IPS-NIHi11 (cell line): ENCODE data around the gene PSTPIP1.

Source experiments
- DNase-seq: peaks from one replicate; pipeline ENCODE4 v3.0.0; 2012; ENCODE audit warnings: mixed read lengths, low spot score

Gene PSTPIP1

DNA sequence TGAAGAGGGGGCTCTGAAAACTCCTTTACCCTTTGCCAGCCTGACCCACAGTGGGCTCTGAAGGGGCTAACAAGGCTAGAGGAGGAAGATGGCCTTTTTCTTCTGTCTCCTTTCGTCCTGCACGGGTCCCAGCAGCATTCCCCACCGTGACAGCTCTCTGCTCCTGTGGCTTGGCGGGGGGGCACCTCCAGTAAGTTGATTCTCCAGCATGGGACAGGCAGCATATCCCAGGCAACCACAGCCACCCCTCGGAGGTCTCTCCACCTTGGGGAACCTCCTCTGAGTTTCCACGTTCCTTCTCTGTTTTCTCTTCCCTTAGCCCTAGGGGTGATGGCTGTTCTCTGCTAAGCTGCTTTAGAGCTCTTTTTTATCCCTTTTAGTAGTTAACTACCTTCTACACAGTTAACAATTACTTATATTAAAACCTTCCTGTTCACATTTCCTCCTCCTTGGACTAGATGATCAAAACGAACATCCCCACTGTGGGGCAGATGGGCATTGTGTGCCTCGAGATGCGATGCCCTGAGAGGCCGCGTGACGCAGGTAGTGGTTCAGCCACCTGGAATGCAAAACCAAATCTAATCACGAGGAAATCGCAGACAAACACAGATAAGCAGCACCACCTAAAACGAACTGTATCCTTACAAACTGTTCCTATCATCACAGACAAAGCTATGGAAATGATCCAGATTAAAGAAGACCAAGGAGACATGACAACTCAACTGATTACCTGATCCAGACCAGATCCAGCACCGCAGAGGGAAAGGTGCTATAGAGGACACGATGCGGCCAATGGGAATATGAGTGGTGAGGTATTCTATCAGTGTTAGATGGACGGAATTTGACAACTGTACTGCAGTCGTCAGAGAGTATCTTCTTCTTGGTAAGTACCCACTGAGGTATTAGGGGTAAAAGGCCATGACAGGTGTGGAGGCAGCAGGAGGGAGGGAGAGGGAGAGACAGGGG lies 48.3 kb downstream of the PSTPIP1 start:
- DNase-seq: no peak

DNA sequence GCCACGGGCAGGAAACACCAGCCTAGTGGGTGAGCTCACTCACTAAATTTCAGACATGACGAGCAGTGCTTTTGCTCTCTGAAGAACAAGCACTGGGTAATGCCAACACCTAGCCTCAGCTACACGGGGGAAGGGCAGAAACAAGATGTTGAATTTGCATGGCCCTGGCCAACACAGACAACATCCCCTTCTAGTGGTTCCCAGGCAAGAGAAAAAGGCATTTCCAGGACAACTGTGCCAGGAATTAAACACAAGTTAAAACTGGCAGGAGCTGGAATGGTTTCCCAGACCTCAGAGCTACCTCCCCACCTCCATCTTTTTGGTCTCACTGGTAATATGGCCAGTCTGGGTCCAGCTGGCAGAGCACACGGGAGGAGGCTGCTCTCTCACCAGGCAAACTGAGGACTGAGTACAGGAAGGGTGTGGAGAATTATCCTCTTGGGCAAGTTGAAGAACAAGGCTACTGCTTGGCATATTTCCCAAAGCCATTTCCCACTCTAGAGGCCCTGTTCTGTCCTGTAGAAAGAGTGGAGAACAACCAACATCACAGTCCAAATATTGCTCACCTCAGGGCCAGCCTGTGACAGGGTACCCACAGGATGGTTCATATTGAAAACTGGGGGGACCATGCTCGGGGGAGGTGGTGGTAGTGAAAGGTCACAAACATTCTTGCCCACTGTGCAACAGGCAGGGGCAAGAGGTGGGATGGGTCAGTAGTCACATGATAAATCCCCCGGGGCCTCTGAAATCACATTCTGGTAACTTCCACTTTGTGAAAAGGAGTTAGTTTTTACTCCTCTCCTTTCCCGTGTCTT lies 49.5 kb downstream of the PSTPIP1 start:
- no peak for DNase-seq

DNA sequence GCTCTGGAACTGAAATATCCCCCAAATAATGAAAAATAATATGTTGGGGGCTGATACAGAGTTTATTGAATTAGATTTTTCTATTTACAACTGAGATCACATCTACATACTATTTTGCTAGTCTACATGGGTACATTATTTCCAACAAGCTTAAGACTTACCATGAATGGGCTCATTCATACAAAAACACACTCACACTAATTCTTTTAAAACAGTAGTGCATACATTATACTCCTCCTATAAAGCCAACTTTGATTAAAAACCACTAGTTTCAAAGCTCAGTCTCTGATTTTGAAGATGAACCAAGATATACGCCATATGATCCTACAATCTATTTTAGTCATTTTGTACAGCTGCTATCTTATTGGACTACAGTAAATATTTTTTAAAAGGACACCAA lies 51.1 kb downstream of the PSTPIP1 start:
- DNase-seq: no peak

DNA sequence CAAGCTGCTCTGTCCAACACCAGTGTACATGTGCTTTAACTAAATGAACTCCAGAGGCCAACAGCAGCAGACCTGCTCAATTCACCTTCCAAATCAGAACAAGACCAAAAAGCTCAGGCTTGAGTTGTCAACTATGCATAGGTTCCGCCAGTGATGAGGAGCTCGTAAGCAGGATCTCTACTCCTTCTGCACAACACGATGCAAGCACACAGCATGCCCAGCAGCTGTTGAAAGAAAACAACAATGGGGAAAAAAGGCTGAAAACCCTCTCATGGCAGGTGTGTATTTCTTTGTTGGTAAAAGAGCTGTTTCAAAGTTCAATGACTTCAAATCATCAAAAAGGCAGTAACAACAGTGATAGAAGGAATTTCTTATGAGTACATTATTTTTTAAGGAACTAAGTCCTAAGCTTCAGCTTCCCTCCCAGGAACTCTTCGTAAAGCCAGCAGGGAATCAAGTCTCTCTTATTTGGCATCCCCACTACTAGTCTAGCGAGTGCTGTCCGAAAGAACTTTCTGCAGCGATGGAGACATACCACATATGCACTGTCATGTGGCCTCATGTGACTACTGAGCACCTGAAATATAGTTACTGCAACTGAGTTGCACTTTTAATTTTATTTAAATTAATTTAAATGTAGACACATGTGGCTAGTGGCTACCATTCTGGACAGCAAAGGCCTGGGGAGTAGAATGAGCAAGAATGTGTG lies 51.9 kb downstream of the PSTPIP1 start:
- no peak for DNase-seq

DNA sequence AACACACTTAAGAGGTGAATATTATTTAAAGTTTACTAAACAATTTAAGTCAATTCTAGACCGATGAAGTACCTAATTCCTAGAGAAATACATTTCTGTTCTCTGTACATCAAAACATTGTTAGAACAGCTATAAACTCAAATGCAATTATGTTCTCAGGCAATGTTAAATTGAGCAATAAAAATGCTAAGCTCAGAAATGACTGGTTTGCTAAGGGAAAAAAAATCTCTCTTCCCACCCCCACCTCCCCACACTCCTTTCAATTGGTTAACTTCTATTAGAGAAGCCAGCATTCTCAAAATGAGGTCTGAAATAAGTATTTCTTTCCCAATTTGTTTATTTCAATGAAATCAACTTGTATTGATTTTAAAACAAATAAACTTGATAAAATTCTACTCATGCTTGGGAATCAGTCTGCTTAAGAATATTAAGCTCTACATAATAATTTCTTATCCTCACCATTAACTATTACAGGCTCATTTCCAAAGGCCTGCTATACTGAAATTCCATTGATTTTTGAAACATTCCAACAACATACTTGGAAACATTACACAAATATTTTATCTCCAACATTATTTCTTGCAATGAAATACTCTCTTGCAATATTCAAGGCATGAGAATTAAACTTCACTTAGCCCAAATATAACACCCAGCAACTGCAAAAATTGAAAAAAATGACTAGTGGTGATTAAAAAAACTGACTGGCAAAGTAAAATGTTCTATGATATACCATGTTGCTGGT lies 53.4 kb downstream of the PSTPIP1 start:
- DNase-seq: no peak

DNA sequence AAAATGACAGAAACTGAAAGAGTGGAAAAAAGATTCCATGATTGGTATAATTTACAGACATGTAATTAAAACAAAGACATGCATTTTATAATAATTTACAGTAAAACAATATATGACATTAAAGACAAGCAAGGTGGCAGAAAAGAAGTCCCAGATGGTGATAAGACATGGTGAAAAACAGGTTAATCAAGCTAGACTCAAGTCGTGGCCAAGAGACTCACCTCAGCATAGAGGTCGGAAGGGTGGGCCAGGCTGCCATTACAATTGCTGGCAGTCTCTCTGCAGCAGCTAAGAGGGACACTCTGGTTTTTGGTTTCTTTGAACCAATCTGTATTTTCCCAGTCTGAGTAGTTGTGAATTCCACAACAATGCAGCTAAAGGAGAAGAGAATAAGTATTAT lies 57.6 kb downstream of the PSTPIP1 start:
- DNase-seq: no peak

DNA sequence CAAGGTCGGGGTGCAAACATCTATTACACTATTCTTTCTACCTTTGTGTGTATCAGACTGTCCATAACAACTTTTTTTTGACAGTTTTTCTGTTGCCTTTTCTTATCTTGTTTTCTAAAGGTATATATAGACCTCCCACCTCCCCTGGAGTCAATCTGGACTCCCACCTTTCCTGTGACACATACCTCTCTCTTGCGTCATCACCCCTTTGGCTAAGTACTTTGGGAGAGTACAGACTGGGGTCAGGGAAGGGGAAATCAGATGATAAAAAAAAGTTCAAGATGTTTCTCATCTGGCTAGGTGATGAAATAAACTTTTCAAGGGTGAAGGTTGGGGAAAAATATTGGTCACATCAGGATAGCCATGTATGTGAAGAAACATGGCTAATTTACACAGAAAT lies 58.8 kb downstream of the PSTPIP1 start:
- no peak for DNase-seq

DNA sequence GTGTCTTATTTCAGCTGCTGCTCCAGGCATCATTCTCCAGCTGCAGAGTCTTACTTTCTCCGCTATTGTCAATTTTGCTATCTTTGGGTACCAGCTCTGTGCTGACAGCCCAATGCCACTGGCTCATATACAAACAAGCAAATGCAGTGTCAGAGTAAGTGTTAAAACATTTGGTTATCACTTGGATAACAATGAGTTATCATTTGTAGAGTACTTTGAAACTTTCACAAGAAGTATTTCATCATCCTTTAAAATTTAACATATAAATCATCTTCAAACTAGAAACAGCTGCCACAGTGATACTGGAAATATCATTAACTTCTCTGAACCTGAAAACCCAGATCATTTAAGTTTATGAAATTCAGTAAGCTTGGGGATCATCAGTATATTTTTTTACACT lies 62.1 kb downstream of the PSTPIP1 start:
- no peak for DNase-seq

DNA sequence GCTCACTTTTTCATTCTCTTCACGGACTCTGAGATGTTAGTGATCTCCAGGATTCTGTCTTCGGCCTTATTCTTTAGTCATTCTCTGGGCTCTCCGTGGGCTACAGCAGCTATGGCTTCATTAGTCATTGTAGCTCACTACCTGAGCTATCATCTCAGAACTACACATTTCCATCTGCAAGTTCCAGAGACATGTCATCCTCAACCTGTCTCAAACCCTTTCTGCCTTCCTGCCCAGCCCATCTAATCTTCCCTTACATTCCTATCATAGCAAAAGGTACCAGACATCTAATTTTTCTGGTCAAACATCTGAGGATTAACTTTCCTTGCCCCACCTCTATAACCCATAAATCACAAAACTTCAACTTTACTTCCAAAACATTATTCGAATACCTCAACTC lies 62.8 kb downstream of the PSTPIP1 start:
- DNase-seq: no peak

DNA sequence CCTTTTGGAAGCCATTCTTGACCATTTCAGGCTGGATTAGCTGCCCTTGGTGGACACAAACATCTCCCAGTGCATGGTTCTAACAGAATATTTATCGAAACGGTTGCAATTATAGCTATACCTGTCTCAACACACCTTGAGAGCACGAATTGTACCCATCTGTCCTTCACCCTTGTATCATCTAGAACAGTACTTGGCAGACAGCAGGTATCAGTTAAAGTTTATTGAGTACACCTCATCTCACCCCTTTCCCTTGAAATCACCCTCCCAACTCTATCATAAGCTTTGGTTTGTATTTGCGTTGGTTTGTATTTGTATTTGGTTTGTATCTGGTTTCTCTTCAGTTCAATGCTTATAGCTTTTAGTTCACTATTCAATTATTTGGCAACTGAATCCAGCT lies 63.5 kb downstream of the PSTPIP1 start:
- no peak for DNase-seq

DNA sequence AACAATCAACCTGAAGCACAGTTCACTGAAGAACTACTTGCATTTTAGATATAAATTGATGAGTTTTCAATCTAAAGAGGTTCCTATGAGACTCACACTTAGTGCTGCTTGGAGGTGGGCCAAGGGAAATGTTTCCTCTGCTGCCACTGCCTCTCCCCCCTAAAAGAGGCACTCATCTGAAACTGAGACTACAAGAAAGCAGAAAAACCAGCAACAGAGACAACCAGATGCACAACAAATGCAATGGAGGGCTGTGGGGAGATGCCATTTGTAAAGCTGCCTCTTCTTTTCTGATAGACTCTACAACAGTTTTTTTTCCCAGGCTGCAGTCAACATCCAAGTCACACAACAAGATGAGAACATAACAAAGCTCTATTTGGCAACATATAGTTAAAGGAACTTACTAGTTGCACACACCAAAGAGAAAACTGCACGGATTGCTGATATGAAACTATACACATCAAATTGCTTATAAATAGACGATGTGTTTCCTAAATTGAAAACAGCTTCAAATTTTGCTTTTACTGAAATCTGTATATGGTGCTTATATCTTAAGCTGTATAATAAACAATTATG lies 64.9 kb downstream of the PSTPIP1 start:
- DNase-seq: no peak

DNA sequence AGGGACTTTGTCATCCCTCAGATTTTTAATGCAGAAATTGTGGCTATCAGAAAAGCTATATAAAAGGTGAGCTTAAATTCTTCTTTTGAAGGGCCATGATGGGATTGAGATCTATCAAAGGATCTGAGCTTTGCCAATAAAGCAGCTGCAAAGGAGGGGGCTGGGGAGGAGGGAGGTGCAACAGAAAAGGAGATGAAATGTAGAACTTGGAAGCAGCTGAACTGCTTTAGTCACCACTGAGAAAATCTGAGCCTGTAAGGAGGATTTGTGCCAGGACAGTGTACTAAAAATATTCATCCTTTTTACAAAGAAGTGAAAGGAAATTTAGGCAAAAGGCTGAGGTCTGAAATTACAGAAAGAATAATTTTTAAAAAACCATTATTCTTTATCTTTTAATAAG lies 65.6 kb downstream of the PSTPIP1 start:
- DNase-seq: no peak

DNA sequence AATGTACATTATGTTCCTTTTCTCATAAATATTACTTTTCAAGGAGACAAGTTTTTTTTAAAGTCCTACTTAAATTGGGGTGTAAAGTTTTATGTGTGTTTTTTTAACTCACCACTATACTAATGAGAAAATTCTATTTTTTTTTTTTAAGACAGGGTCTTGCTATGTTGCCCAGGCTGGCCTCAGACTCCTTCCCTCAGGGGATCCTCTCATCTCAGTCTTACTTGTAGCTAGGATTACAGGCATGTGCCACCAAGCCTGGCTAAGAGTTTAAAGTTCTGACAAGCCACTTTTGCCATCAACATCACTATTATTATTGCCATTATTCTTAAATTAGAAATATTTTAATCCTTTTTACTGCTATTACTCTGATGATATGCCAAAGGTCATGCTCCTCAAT lies 68.3 kb downstream of the PSTPIP1 start:
- DNase-seq: no peak

DNA sequence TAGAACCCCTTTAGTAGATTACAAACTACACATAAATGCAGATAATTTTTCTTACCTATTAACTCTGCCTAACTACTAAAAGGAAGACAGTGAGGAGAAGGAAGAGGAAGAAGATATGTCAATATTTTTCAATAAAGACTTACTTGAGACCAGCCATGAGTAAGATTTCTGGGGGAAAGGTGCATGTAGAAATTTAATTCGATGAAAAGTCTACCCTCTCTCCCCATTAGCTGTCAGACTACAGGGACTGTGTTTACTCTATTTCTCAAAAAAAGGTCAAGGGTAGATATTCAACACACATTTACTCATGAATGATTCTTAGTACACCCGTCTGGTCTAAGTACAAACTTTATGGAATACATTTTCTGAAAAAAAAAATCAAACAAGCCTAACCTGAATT lies 69.1 kb downstream of the PSTPIP1 start:
- DNase-seq: no peak

DNA sequence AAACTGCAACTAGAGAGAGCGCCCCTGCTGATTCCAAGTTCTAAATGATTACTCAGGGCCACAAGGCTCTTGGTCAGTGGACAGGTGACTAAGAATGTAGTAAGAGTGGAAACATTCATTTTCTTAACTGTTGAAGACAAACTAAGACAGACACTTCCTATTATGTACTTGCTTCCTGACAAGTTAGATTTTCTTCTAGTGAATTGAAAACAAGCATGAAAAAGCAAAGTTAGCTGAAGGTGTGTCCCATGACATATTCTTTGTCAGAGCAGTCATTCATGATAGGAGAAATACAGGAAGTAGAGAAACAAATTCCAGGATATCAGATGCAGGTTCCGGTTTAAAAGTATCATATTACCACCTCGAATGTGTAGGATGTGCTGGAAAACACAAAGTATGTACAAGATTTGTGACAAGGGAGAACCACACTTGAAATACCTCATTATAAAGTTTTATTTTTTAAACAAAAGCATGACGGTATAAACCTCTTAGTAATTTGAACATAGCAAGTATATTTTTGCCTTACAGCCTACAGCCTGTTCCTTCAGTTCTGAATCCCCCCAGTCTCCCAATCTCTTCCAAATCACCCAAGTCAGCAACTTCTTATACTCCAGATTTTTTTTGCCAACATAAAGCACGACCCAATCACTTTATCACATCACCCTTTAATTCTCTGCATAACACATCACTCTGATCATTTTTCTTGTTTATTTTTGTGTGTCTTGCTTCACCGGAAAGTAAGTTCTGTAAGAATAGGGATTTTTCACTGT lies 69.8 kb downstream of the PSTPIP1 start:
- DNase-seq: no peak

DNA sequence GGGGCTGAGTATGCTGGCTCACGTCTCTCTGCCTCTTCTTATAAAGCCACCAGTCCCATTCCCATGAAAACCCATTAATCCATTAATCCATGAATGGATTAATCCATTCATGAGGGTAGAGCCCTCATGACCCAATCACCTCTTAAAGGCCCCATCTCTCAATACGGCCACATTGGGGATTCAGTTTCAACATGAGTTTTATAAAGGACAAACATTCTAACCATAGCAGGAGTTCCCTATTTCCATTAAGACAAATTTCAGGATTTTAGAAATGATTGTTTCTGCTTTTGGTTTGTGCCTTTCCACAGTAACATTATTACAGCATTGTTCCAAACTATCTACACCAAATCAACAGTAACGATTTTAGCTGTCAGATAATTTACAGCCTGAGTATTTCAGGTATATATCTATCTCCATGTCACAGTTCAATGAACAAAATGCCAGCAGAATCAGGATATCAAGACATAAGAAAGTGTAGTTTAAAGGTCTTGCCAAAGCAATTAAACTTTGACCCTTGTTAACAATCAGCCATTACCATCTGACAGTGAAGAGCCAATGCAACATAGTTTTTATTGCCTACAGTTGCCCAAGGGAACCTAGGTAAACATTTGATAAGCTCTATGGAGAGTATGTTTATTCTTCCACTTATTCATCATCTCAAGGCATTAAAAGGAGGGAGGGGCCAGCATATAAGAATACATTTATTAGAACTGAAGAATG lies 72.2 kb downstream of the PSTPIP1 start:
- no peak for DNase-seq

DNA sequence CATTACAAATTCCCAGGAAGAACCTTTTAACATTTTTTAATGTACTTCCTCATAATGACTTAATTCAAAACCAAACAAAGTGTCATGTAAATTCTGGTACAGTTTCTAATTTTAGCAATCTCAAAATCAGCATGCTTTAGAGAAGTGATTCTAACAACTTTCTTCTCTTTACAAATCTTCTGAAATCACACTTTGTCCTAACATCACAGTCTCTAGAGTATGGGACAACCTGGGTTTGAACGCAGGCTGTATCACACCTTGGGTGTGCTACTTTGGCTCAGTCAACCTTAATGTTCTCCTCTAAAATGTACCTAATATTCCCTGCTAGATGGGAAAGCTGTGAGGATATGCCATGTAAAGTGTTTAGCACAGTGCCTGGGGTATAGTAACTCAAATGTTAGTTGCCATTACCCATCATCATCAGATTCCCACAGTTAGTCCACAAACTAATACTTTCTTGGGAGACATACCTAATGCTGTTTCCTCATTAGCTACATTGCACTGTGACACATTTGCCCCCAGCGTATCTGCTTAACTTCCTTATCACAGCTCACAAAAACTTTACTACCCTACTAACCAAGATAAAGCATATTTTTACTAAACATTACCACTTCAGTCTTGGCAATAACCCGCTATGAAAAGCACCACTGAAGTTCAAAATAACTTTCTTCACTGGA lies 72.9 kb downstream of the PSTPIP1 start:
- no peak for DNase-seq

DNA sequence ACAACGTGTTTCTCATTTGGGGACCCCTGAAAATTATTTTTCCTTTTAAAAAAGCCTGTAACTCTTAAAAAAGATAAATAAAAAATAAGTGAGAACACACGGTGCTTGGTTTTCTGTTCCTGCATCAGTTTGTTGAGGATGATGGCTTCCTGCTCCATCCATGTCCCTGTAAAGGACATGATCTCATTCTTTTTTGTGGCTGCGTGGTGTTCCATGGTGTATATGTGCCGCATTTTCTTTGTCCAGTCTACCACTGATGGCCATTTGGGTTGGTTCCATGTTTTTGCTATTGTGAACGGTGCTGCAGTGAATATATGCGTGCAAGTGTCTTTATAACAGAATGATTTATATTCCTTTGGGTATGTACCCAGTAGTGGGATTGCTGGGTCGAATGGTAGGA lies 73.7 kb downstream of the PSTPIP1 start:
- no peak for DNase-seq

DNA sequence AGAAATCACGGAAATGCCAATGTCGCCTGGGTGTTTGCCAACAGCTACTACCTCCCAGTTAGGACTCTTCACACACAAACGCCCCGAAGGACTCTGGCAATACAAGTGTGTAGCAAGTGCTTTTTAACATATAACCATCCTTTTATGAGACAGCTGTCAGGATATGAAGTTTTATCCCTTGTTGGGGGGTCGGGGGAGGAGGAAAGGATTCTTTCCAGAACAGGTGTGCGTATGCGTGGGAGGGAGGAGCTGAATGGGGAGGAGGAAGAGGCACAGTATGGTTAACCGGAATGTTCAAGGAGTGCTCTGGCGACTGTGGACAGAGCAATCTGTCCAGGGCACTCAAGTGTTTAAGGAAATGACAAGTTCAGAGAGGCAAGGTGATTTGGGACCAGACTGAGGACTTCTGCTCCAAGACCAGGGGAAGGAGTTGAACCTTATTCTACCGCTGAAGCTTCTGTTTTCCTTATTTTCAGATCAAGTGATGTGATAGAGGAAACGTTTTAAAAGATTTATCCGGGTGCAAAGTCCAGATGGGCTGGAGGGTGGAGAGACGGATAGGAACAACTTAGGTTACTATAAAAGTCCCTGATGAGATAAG lies 74.7 kb downstream of the PSTPIP1 start:
- no peak for DNase-seq
